ENCODE measurements around the gene RAB1A.

RAB1A gene

GRCh38 chr2:65077898-65078297 lies 52.0 kb downstream of the RAB1A start:
- no peak overlapping the region for H3K4me2 ChIP-seq (ENCODE audit: low read depth, low read length)
- no peak overlapping the region for H2AFZ ChIP-seq (ENCODE audit: low read length)
- no peaks in the 10 kb centered on the region for H3K9me3 ChIP-seq (replicated peaks; ENCODE audit: insufficient read depth, low read length)
- no peaks in the 10 kb centered on the region for H3K9me2 ChIP-seq (replicated peaks; ENCODE audit: insufficient read depth, low read length)
- H3K9ac ChIP-seq (ENCODE audit: low read length) = no peak overlapping the region
- DNase-seq = no peak
- no peaks in the 10 kb centered on the region for H4K20me1 ChIP-seq (ENCODE audit: insufficient read depth, low read length)
- no peak overlapping the region for H3K4me3 ChIP-seq (ENCODE audit: low read length)
- H3K27me3 ChIP-seq (replicated peaks; ENCODE audit: insufficient read depth, low read length) = no peaks in the 10 kb centered on the region
- 0 out of 2 replicates have a peak, but pooled peaks cover 10% of the 10 kb centered on the region for H3F3A ChIP-seq (ENCODE audit: insufficient read depth, low read length)
- peaks cover 16% of the 10 kb centered on the region for H3K4me1 ChIP-seq (ENCODE audit: low read length)
- TF ChIP-seq EZH2phosphoT487 (IDR thresholded peaks at IDR 0.05; ENCODE audit: low read length) (no peak), EZH2 (optimal IDR thresholded peaks at IDR 0.05; ENCODE audit: low read depth, low read length) (no peak), CTCF (IDR thresholded peaks at IDR 0.05; ENCODE audit: low read length) (no peak)
- H3K79me2 ChIP-seq (ENCODE audit: low read length) = no peaks in the 10 kb centered on the region
- H3K36me3 ChIP-seq (replicated peaks; ENCODE audit: insufficient read depth, low read length) = peaks cover 1% of the 10 kb centered on the region; the same call in 1 of the 2 replicates
- H3K27ac ChIP-seq (ENCODE audit: low read length) = no peak overlapping the region

DNA sequence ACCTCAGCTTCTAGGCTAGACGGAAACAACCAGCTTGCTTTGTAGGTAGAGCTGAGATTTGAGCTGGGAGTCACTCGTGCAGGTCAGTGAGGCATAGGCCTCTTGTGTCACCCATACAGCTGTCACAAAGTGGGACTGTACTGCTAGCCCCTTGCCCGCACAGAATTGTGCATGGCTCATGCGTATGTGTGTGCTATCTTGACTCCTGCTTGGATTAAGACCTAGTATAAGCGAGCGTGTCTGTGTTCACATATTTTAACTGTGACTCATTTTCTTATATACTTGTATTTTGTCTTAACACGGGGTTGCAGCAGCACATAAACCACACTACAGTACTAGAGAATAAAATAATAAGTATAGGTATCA lies 53.6 kb downstream of the RAB1A start:
- H3K79me2 ChIP-seq (ENCODE audit: low read length) = no peaks in the 10 kb centered on the region
- no peaks in the 10 kb centered on the region for H3K36me3 ChIP-seq (replicated peaks; ENCODE audit: insufficient read depth, low read length)
- no peak overlapping the region for H3K4me3 ChIP-seq (ENCODE audit: low read length)
- H3K9me3 ChIP-seq (replicated peaks; ENCODE audit: insufficient read depth, low read length) = no peaks in the 10 kb centered on the region
- H3K4me1 ChIP-seq (ENCODE audit: low read length) = peaks cover 31% of the 10 kb centered on the region
- H3K9ac ChIP-seq (ENCODE audit: low read length) = no peak overlapping the region
- H3K9me2 ChIP-seq (replicated peaks; ENCODE audit: insufficient read depth, low read length) = no peaks in the 10 kb centered on the region
- no peaks in the 10 kb centered on the region for H3K27me3 ChIP-seq (replicated peaks; ENCODE audit: insufficient read depth, low read length)
- 0 out of 2 replicates have a peak, but pooled peaks cover 10% of the 10 kb centered on the region for H3F3A ChIP-seq (ENCODE audit: insufficient read depth, low read length)
- H2AFZ ChIP-seq (ENCODE audit: low read length) = no peak overlapping the region
- H3K27ac ChIP-seq (ENCODE audit: low read length) = no peak overlapping the region
- H3K4me2 ChIP-seq (ENCODE audit: low read depth, low read length) = no peak overlapping the region
- DNase-seq = no peak
- TF ChIP-seq EZH2 (optimal IDR thresholded peaks at IDR 0.05; ENCODE audit: low read depth, low read length) (no peak), EZH2phosphoT487 (IDR thresholded peaks at IDR 0.05; ENCODE audit: low read length) (no peak), CTCF (IDR thresholded peaks at IDR 0.05; ENCODE audit: low read length) (no peak)
- no peaks in the 10 kb centered on the region for H4K20me1 ChIP-seq (ENCODE audit: insufficient read depth, low read length)

- Histone ChIP-seq H3K9me3 (replicated peaks; ENCODE audit: insufficient read depth, low read length) (no peaks in the 10 kb centered on the region), H3K4me1 (ENCODE audit: low read length) (peaks cover 33% of the 10 kb centered on the region), H3K27ac (ENCODE audit: low read length) (no peak overlapping the region), H4K20me1 (ENCODE audit: insufficient read depth, low read length) (no peaks in the 10 kb centered on the region), H3K4me2 (ENCODE audit: low read depth, low read length) (no peak overlapping the region), H2AFZ (ENCODE audit: low read length) (no peak overlapping the region), H3K9me2 (replicated peaks; ENCODE audit: insufficient read depth, low read length) (no peaks in the 10 kb centered on the region), H3F3A (ENCODE audit: insufficient read depth, low read length) (0 out of 2 replicates have a peak, but pooled peaks cover 10% of the 10 kb centered on the region), H3K9ac (ENCODE audit: low read length) (no peak overlapping the region), H3K4me3 (ENCODE audit: low read length) (no peak overlapping the region), H3K79me2 (ENCODE audit: low read length) (no peaks in the 10 kb centered on the region), H3K27me3 (replicated peaks; ENCODE audit: insufficient read depth, low read length) (no peaks in the 10 kb centered on the region), H3K36me3 (replicated peaks; ENCODE audit: insufficient read depth, low read length) (no peaks in the 10 kb centered on the region)
- DNase-seq = no peak
- no peak for TF ChIP-seq EZH2 (optimal IDR thresholded peaks at IDR 0.05; ENCODE audit: low read depth, low read length)
- TF ChIP-seq CTCF (IDR thresholded peaks at IDR 0.05; ENCODE audit: low read length) = no peak
- no peak for TF ChIP-seq EZH2phosphoT487 (IDR thresholded peaks at IDR 0.05; ENCODE audit: low read length)
Observed at GRCh38 chr2:65075605-65076344, 54.1 kb downstream of the RAB1A start.

All from MM.1S (cell line).